ENCODE data around the gene COLGALT1. TPM values are rescaled to one million over a fixed set of nuclear protein-coding genes. Genes with fewer than 3 reads are reported as not detected.

COLGALT1 gene
- total RNA-seq, 2 donors from 2014 or later, result 41.1 to 76.5 TPM

- H3K36me3 Mint-ChIP-seq (ENCODE audit: low read depth), result no peaks in the 10 kb centered on the region
- H3K27ac Mint-ChIP-seq, result peak overlapping the region; percentile 62
- H3K27me3 Mint-ChIP-seq, result peaks cover 27% of the 10 kb centered on the region
- peak; percentile 34 for ATAC-seq (replicated peaks)
- H3K4me3 Mint-ChIP-seq, result peak overlapping the region; percentile 72
- peaks cover 7% of the 10 kb centered on the region for H3K4me1 Mint-ChIP-seq
- no peaks in the 10 kb centered on the region for H3K9me3 Mint-ChIP-seq
These were observed 51.2 kb downstream of the COLGALT1 start for GRCh38 chr19:17606590-17607185.

- Mint-ChIP-seq H3K27ac (no peak overlapping the region), H3K9me3 (no peaks in the 10 kb centered on the region), H3K36me3 (ENCODE audit: low read depth) (no peaks in the 10 kb centered on the region), H3K27me3 (peaks cover 15% of the 10 kb centered on the region), H3K4me3 (no peak overlapping the region), H3K4me1 (peaks cover 7% of the 10 kb centered on the region)
- ATAC-seq (replicated peaks), result no peak
These were observed 52.5 kb downstream of the COLGALT1 start for GRCh38 chr19:17607936-17608335.

GRCh38 chr19:17610384-17610783, 54.9 kb downstream of the COLGALT1 start:
- no peak overlapping the region for H3K4me3 Mint-ChIP-seq
- H3K36me3 Mint-ChIP-seq (ENCODE audit: low read depth), result no peaks in the 10 kb centered on the region
- H3K27me3 Mint-ChIP-seq, result peaks cover 3% of the 10 kb centered on the region
- ATAC-seq (replicated peaks), result no peak
- H3K4me1 Mint-ChIP-seq, result peaks cover 7% of the 10 kb centered on the region
- no peak overlapping the region for H3K27ac Mint-ChIP-seq
- no peaks in the 10 kb centered on the region for H3K9me3 Mint-ChIP-seq

GRCh38 chr19:17611462-17612244, 56.2 kb downstream of the COLGALT1 start:
- Mint-ChIP-seq H3K4me3 (no peak overlapping the region), H3K9me3 (no peaks in the 10 kb centered on the region), H3K27ac (no peak overlapping the region), H3K36me3 (ENCODE audit: low read depth) (no peaks in the 10 kb centered on the region), H3K4me1 (peaks cover 4% of the 10 kb centered on the region), H3K27me3 (peaks cover 3% of the 10 kb centered on the region)
- ATAC-seq (replicated peaks), result no peak

GRCh38 chr19:17614476-17614875, 59.0 kb downstream of the COLGALT1 start:
- Mint-ChIP-seq H3K36me3 (ENCODE audit: low read depth) (no peaks in the 10 kb centered on the region), H3K9me3 (no peaks in the 10 kb centered on the region), H3K4me1 (no peaks in the 10 kb centered on the region), H3K4me3 (no peak overlapping the region), H3K27me3 (peaks cover 11% of the 10 kb centered on the region), H3K27ac (no peak overlapping the region)
- ATAC-seq (replicated peaks), result no peak

GRCh38 chr19:17615889-17616685, 60.6 kb downstream of the COLGALT1 start:
- Mint-ChIP-seq H3K27ac (no peak overlapping the region), H3K36me3 (ENCODE audit: low read depth) (no peaks in the 10 kb centered on the region), H3K9me3 (no peaks in the 10 kb centered on the region), H3K4me1 (no peaks in the 10 kb centered on the region), H3K27me3 (peaks cover 18% of the 10 kb centered on the region), H3K4me3 (no peak overlapping the region)
- ATAC-seq (replicated peaks), result no peak

GRCh38 chr19:17616686-17616960, 61.2 kb downstream of the COLGALT1 start:
- Mint-ChIP-seq H3K27me3 (peaks cover 18% of the 10 kb centered on the region), H3K4me3 (no peak overlapping the region), H3K4me1 (no peaks in the 10 kb centered on the region), H3K36me3 (ENCODE audit: low read depth) (no peaks in the 10 kb centered on the region), H3K9me3 (no peaks in the 10 kb centered on the region), H3K27ac (no peak overlapping the region)
- ATAC-seq (replicated peaks), result no peak

GRCh38 chr19:17616961-17617806, 61.7 kb downstream of the COLGALT1 start:
- ATAC-seq (replicated peaks), result no peak
- Mint-ChIP-seq H3K4me1 (no peaks in the 10 kb centered on the region), H3K27me3 (peaks cover 18% of the 10 kb centered on the region), H3K36me3 (ENCODE audit: low read depth) (no peaks in the 10 kb centered on the region), H3K27ac (no peak overlapping the region), H3K4me3 (no peak overlapping the region), H3K9me3 (no peaks in the 10 kb centered on the region)

- H3K36me3 Mint-ChIP-seq (ENCODE audit: low read depth), result no peaks in the 10 kb centered on the region
- H3K4me3 Mint-ChIP-seq, result no peak overlapping the region
- no peak for ATAC-seq (replicated peaks)
These were observed 62.4 kb downstream of the COLGALT1 start for GRCh38 chr19:17617807-17618192.

GRCh38 chr19:17618281-17618903, 62.9 kb downstream of the COLGALT1 start:
- H3K36me3 Mint-ChIP-seq (ENCODE audit: low read depth), result no peaks in the 10 kb centered on the region

More at GRCh38 chr19:17617807-17618192, 62.4 kb downstream of the COLGALT1 start:
- no peak overlapping the region for H3K27ac Mint-ChIP-seq
- no peaks in the 10 kb centered on the region for H3K9me3 Mint-ChIP-seq
- no peaks in the 10 kb centered on the region for H3K4me1 Mint-ChIP-seq
- peaks cover 18% of the 10 kb centered on the region for H3K27me3 Mint-ChIP-seq

GRCh38 chr19:17618936-17619335, 63.5 kb downstream of the COLGALT1 start:
- Mint-ChIP-seq H3K27ac (no peak overlapping the region), H3K9me3 (no peaks in the 10 kb centered on the region), H3K4me3 (no peak overlapping the region), H3K36me3 (ENCODE audit: low read depth) (no peaks in the 10 kb centered on the region), H3K4me1 (no peaks in the 10 kb centered on the region), H3K27me3 (peaks cover 15% of the 10 kb centered on the region)
- no peak for ATAC-seq (replicated peaks)

More at GRCh38 chr19:17618281-17618903, 62.9 kb downstream of the COLGALT1 start:
- Mint-ChIP-seq H3K4me3 (no peak overlapping the region), H3K27me3 (peaks cover 16% of the 10 kb centered on the region), H3K9me3 (no peaks in the 10 kb centered on the region), H3K4me1 (no peaks in the 10 kb centered on the region), H3K27ac (no peak overlapping the region)
- no peak for ATAC-seq (replicated peaks)

GRCh38 chr19:17620696-17621095, 65.2 kb downstream of the COLGALT1 start:
- no peaks in the 10 kb centered on the region for H3K9me3 Mint-ChIP-seq
- ATAC-seq (replicated peaks), result no peak

GRCh38 chr19:17623224-17623935, 67.9 kb downstream of the COLGALT1 start:
- Mint-ChIP-seq H3K36me3 (ENCODE audit: low read depth) (no peaks in the 10 kb centered on the region), H3K27ac (peak overlapping the region; percentile 22), H3K9me3 (no peaks in the 10 kb centered on the region), H3K4me3 (no peak overlapping the region), H3K4me1 (no peaks in the 10 kb centered on the region), H3K27me3 (peaks cover 16% of the 10 kb centered on the region)
- ATAC-seq (replicated peaks), result no peak

More at GRCh38 chr19:17620696-17621095, 65.2 kb downstream of the COLGALT1 start:
- no peak overlapping the region for H3K27ac Mint-ChIP-seq
- H3K27me3 Mint-ChIP-seq, result peaks cover 20% of the 10 kb centered on the region
- H3K4me3 Mint-ChIP-seq, result no peak overlapping the region
- H3K4me1 Mint-ChIP-seq, result no peaks in the 10 kb centered on the region
- H3K36me3 Mint-ChIP-seq (ENCODE audit: low read depth), result no peaks in the 10 kb centered on the region
